ENCODE measurements around the gene CCDC12.

GRCh38 chr3:46984591-46985459, 8.3 kb upstream of the CCDC12 start:
- no peak for TF ChIP-seq TEAD4 (IDR thresholded peaks at IDR 0.05; ENCODE audit: low read length)
- TF ChIP-seq TEAD4 (CRISPR knock-in tag; IDR thresholded peaks at IDR 0.05; ENCODE audit: borderline replicate concordance), result no peak
- no peak for TF ChIP-seq CTCF (IDR thresholded peaks at IDR 0.05 in 2 of 3, conservative IDR thresholded peaks at IDR 0.05 in 1 of 3; ENCODE audit: insufficient read depth in 2 of 3, low read depth in 1 of 3, low read length in 3 of 3)
